Measurements from ENCODE around the gene GINS2. TPM values are rescaled to one million over a fixed set of nuclear protein-coding genes. Genes with fewer than 3 reads are reported as not detected.
A peak's percentile ranks its signal among the peaks of the same experiment; 100 is the strongest.

The GINS2 gene
- total and polyA plus RNA-seq, 2 donors (not counting 3 experiments of a cell fraction or from before 2014, with no cell fraction given), result 10.4 to 24.1 TPM

DNA sequence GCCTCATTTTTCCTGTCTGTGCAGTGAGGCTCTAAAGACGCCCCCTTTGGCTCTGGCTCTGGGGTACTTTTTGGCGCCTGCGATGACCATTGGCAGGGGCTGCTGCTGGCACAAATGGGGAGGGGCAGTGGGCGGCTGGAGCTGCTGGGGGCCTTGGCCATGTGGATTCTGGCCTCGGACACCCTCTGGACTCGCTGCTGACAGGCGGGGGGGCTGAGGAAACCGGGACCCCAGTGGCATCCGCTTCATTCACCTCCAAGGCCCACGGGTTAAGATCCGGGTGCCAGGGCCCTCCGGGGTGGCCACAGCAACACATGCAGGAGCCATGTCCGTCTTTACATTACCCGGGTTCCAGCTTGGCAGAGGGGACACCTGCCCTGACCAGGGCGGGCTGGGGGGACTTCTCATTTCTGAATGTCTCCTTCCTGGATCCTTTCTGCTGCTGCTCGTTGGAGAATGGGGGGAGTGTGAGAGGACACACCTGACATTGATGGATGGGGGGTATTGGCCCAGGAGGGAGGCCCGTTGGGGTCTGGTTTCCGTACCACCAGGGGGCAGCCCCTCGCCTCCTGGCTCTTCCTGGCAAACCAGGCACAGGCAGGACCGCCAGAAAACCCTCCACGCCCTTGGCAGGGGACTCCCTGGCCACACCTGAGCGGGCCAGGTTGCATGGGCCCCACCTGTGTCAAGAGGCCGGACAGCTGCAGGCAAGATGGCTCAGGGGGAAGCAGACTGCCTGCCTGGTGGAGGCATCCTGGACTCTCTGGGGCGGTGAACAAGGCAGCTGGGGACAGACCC is 53.8 kb downstream of the GINS2 start:
- Histone ChIP-seq H3K4me2 (ENCODE audit: insufficient read depth, low read length) (no peak overlapping the region), H3K9me1 (replicated peaks; ENCODE audit: control insufficient read depth, extremely low read depth, insufficient read depth, low read length) (no peaks in the 10 kb centered on the region), H3K36me3 (ENCODE audit: control insufficient read depth in 2 of 2, extremely low read depth in 1 of 2, insufficient read depth in 2 of 2, low read length in 2 of 2) (no peaks in the 10 kb centered on the region), H3K27me3 (ENCODE audit: control insufficient read depth in 2 of 2, insufficient read depth in 2 of 2, low read length in 2 of 2) (no peaks in the 10 kb centered on the region), H3K9me3 (replicated peaks; ENCODE audit: control insufficient read depth, insufficient read depth, low read length) (no peaks in the 10 kb centered on the region), H4K20me1 (replicated peaks; ENCODE audit: control insufficient read depth, extremely low read depth, insufficient read depth, low read length) (no peaks in the 10 kb centered on the region), H3K79me2 (ENCODE audit: control insufficient read depth, insufficient read depth, low read length) (no peaks in the 10 kb centered on the region), H3K9ac (replicated peaks; ENCODE audit: extremely low read depth, insufficient read depth, low read length) (no peak overlapping the region), H3K27ac (ENCODE audit: insufficient read depth, low read depth, low read length) (no peak overlapping the region), H3K4me3 (replicated peaks in 1 of 3; ENCODE audit: insufficient read depth in 1 of 3, low read depth in 1 of 3, low read length in 3 of 3) (no peak overlapping the region), H3K4me1 (ENCODE audit: control insufficient read depth, extremely low read depth, insufficient read depth, low read length) (no peaks in the 10 kb centered on the region), H2AFZ (ENCODE audit: low read depth, low read length) (no peak overlapping the region)
- CTCF ChIA-PET, result interaction anchor here (1.2 to 4.0 kb wide), 3 partner anchors 8 to 19 kb away, joined by 3 to 17 read pairs (median 3); no protein-coding TSS in a partner anchor
- TF ChIP-seq, protein P1, sequence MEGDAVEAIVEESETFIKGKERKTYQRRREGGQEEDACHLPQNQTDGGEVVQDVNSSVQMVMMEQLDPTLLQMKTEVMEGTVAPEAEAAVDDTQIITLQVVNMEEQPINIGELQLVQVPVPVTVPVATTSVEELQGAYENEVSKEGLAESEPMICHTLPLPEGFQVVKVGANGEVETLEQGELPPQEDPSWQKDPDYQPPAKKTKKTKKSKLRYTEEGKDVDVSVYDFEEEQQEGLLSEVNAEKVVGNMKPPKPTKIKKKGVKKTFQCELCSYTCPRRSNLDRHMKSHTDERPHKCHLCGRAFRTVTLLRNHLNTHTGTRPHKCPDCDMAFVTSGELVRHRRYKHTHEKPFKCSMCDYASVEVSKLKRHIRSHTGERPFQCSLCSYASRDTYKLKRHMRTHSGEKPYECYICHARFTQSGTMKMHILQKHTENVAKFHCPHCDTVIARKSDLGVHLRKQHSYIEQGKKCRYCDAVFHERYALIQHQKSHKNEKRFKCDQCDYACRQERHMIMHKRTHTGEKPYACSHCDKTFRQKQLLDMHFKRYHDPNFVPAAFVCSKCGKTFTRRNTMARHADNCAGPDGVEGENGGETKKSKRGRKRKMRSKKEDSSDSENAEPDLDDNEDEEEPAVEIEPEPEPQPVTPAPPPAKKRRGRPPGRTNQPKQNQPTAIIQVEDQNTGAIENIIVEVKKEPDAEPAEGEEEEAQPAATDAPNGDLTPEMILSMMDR (IDR thresholded peaks at IDR 0.05; ENCODE audit: extremely low read depth in 1 of 2, insufficient read depth in 1 of 2, low read depth in 1 of 2, low read length in 2 of 2), result peak; percentile 6
- no peak for TF ChIP-seq FOS (IDR thresholded peaks at IDR 0.05; ENCODE audit: borderline replicate concordance, insufficient read depth, low read length)
- no peak for TF ChIP-seq POLR2A (IDR thresholded peaks at IDR 0.05; ENCODE audit: low read depth, low read length)
- no peak for TF ChIP-seq MYC (IDR thresholded peaks at IDR 0.05; ENCODE audit: low read depth, low read length)
- TF ChIP-seq, protein P2, sequence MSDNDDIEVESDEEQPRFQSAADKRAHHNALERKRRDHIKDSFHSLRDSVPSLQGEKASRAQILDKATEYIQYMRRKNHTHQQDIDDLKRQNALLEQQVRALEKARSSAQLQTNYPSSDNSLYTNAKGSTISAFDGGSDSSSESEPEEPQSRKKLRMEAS (IDR thresholded peaks at IDR 0.05; ENCODE audit: insufficient read depth, insufficient read length), result no peak
- POLR2A ChIA-PET, result no interaction called here
- FAIRE-seq (no peak), DNase-seq (ENCODE audit: low read depth, low spot score) (no peak)
- intact Hi-C loops (cut with micrococcal nuclease) (no loop called here), dilution Hi-C loops (cut with MboI; ENCODE audit: extremely low pct_ligation_motif_present, low sequenced_read_pairs) (no loop called here)
- BruUV-seq (replicated peaks), result no TSS peak

All from endothelial cell of umbilical vein (primary cell).